Measurements from ENCODE around the gene PLA2G2F.

DNA sequence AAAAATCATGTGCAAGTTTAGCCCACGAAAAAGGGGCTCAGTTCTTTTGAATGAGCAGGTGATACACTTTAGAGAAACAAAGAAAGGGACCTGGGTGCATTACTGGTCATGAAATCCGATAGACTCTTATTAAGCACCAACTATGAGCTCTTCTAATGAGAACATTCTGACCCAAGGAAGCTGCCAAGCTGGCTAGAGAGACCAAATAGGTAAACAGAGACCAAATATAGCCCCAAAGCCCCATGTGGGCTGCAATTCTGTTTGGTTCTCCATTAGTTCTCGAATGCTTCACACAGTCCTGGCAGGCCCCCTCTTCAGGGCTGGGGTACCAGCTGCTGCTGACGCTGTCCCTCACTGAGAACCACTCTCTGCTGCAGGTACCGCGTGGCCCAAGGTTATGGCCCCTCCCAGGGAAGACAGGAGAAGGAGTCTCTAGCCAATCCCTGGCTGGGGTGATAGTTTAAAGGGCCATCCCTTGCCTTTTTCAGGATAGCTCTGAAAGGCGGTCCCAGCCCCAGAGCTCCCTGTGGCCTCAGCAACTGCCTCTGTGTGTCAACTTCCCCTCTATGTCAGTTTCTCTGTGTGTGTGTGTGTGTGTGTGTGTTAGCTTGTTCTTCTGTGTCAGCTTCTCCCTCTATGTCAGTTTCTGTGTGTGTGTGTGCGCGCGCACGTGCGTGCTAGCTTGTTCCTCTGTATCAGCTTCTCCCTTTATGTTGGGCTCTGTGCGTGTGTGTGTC is 39.7 kb downstream of the PLA2G2F start:
- TF ChIP-seq, protein P1, sequence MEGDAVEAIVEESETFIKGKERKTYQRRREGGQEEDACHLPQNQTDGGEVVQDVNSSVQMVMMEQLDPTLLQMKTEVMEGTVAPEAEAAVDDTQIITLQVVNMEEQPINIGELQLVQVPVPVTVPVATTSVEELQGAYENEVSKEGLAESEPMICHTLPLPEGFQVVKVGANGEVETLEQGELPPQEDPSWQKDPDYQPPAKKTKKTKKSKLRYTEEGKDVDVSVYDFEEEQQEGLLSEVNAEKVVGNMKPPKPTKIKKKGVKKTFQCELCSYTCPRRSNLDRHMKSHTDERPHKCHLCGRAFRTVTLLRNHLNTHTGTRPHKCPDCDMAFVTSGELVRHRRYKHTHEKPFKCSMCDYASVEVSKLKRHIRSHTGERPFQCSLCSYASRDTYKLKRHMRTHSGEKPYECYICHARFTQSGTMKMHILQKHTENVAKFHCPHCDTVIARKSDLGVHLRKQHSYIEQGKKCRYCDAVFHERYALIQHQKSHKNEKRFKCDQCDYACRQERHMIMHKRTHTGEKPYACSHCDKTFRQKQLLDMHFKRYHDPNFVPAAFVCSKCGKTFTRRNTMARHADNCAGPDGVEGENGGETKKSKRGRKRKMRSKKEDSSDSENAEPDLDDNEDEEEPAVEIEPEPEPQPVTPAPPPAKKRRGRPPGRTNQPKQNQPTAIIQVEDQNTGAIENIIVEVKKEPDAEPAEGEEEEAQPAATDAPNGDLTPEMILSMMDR (IDR thresholded peaks at IDR 0.05), result no peak
- TF ChIP-seq POLR2AphosphoS5 (IDR thresholded peaks at IDR 0.05; ENCODE audit: low read depth, low read length) (no peak), TCF7L2 (IDR thresholded peaks at IDR 0.05; ENCODE audit: low read depth, low read length) (no peak), SIN3A (IDR thresholded peaks at IDR 0.05; ENCODE audit: borderline replicate concordance, insufficient read depth, low read depth, low read length) (no peak)
- TF ChIP-seq, protein P2, sequence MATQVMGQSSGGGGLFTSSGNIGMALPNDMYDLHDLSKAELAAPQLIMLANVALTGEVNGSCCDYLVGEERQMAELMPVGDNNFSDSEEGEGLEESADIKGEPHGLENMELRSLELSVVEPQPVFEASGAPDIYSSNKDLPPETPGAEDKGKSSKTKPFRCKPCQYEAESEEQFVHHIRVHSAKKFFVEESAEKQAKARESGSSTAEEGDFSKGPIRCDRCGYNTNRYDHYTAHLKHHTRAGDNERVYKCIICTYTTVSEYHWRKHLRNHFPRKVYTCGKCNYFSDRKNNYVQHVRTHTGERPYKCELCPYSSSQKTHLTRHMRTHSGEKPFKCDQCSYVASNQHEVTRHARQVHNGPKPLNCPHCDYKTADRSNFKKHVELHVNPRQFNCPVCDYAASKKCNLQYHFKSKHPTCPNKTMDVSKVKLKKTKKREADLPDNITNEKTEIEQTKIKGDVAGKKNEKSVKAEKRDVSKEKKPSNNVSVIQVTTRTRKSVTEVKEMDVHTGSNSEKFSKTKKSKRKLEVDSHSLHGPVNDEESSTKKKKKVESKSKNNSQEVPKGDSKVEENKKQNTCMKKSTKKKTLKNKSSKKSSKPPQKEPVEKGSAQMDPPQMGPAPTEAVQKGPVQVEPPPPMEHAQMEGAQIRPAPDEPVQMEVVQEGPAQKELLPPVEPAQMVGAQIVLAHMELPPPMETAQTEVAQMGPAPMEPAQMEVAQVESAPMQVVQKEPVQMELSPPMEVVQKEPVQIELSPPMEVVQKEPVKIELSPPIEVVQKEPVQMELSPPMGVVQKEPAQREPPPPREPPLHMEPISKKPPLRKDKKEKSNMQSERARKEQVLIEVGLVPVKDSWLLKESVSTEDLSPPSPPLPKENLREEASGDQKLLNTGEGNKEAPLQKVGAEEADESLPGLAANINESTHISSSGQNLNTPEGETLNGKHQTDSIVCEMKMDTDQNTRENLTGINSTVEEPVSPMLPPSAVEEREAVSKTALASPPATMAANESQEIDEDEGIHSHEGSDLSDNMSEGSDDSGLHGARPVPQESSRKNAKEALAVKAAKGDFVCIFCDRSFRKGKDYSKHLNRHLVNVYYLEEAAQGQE (IDR thresholded peaks at IDR 0.05; ENCODE audit: insufficient read depth in 1 of 2, low read depth in 2 of 2, low read length in 1 of 2), result no peak
